ENCODE measurements around the gene PEX14.
A peak's percentile ranks its signal among the peaks of the same experiment; 100 is the strongest.

Gene PEX14

GRCh38 chr1:10622910-10623685 is 148.3 kb downstream of the PEX14 start:
- peak; percentile 6 for DNase-seq

GRCh38 chr1:10623686-10624145 is 149.0 kb downstream of the PEX14 start:
- DNase-seq, result peak; percentile 15

- DNase-seq, result peak; percentile 24
Observed at GRCh38 chr1:10624256-10625050, 149.7 kb downstream of the PEX14 start.

GRCh38 chr1:10625076-10625475 is 150.3 kb downstream of the PEX14 start:
- peak; percentile 12 for DNase-seq

GRCh38 chr1:10625554-10625953 is 150.8 kb downstream of the PEX14 start:
- DNase-seq, result peak; percentile 45

GRCh38 chr1:10626131-10626731 is 151.5 kb downstream of the PEX14 start:
- DNase-seq, result peak; percentile 24

GRCh38 chr1:10626791-10627410 is 152.2 kb downstream of the PEX14 start:
- DNase-seq, result peak; percentile 18

GRCh38 chr1:10628685-10629084 is 153.9 kb downstream of the PEX14 start:
- DNase-seq, result peak; percentile 30

- peak; percentile 24 for DNase-seq
Observed at GRCh38 chr1:10629091-10629815, 154.5 kb downstream of the PEX14 start.

DNA sequence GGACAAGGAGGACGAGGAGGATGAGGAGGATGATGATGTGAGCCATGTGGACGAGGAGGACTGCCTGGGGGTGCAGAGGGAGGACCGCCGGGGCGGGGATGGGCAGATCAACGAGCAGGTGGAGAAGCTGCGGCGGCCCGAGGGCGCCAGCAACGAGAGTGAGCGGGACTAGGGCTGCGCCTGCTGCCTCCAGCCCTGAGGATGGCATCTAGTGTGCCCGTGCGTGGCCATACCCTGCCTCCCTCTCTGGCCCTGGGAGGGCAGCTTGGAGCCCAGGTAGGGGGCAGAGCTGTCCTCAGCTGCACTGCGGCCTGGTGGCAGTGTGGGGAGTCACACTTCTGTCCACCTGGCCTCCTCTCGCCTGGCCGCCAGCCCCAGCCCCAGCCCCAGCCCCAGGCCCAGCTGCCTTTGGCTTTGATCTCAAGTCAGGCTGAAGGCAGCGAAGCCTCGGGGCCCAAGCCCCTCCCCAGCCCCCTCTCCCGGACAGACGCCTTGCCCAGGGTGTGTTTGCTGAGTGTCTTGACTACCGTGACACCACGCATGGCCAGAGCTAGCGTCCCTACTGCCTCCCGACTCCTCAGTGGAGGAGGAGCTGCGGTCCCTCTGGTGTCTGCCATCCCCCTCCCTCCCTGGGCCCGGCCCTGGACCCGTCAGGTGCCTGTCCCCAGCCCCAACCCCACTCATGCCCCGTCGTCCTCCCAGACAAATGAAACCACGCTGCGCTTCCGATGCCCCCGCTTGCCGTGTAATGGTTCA is 155.2 kb downstream of the PEX14 start:
- peak; percentile 29 for DNase-seq

GRCh38 chr1:10630661-10631120 is 155.9 kb downstream of the PEX14 start:
- DNase-seq, result peak; percentile 16

DNA sequence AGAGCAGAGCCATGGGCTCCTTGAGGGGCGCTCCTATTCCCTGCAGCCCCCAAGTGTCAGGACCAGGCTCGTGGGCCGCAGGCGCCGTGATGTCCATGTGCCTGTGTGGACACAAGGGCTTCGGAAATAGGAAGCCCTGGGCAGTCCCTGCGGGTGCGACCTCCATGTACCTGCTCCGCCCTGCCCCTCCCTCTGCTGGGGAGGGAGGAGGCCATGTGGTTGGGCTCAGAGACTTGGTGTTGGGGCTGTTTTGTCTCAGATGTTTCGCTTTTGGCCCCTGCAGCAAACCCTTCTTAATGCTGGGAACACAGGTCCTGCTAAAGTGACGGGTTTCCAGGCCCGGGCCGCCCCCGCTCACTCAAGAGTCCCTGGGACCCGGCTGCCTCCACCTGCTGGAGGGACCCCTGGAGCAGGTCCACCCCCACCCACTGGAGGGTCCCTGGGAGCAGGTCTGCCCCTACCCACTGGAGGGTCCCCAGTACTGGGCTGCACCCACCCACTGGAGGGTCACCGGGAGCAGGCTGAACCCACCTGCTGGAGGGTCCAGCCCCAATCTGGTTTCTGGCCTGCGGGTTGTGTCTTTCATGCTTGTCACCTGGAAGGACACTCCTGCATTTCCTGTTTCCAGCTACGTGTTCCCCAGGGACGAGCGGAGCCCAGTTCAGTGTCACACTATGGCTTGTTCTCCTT is 156.5 kb downstream of the PEX14 start:
- DNase-seq, result no peak

DNA sequence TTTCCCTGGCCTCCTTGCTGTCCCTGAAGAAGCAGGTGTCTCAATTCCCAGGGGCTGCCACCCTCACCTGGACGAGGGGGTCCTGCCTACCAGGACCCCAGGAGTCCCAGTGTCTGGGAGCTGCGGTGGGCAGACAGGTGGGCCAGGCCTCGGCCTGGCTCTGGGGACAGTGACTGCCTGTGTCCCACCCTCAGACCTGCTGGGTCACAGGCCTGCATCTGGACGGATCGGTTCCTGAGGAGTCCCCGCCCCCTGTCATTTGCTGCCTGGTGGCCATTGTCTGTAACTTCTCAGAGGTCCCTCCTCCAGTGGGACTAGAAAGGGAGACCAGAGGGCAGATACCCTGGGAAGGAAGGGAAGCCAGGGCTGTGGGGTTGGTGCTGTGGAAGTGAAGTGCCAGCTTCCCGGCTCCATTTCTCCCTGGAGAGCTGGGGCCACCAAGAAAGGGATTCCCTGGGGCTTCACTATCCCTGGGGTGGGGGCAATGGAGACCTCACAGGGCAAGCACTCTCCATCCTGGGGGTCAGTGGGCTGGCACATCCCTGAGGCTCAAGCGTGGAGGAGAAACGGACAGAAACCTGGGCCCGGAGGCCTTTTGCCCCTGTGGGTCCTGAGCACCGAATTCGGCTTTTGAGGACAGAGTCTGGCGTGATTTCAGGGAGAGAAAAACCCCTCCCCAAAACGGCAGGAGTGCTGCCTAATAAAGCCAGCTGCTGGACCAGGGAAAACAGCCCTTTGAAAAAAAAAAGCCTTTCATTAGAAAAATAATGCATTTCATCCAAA is 157.3 kb downstream of the PEX14 start:
- peak; percentile 28 for DNase-seq

DNA sequence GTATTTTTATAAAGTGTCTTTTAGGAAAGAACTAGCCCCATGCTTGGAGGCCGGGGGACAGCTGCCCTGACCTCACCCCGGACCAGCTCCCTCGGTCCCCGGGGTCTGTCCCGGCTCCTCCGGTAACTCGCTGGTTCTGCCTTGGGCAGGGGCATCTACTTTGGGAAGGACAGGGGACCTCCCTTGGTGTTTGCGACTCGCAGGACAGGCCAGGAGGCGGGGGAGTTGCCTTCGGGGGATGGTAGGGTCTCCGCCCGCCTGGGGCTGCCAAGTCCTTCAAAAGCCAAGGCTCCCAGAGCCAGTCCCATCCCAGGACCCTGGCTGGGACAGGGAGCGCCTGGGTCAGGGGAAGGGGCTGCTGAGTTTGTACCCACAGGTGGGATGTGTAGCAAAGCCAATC is 157.9 kb downstream of the PEX14 start:
- DNase-seq, result peak; percentile 19

DNA sequence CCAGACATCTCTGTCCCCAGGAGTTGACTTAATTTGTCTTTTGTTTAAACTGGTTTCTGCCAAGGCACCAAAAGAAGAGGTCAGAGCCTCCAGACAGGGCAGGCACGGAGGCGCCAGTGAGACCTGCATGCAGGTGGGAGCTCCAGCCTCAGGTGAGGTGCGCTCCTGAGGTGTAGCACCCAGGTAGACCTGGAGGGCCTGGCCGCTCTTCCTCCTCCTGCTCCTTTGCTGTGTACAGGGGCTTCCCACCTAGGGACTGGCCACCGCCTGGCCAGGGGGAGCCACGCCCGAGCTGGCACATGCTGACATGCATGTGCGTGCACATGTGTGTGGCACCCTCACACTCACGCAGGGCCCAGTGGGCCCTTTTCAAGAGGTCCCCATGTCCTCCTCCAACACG is 158.7 kb downstream of the PEX14 start:
- peak; percentile 27 for DNase-seq

GRCh38 chr1:10634075-10634427 is 159.3 kb downstream of the PEX14 start:
- no peak for DNase-seq

DNA sequence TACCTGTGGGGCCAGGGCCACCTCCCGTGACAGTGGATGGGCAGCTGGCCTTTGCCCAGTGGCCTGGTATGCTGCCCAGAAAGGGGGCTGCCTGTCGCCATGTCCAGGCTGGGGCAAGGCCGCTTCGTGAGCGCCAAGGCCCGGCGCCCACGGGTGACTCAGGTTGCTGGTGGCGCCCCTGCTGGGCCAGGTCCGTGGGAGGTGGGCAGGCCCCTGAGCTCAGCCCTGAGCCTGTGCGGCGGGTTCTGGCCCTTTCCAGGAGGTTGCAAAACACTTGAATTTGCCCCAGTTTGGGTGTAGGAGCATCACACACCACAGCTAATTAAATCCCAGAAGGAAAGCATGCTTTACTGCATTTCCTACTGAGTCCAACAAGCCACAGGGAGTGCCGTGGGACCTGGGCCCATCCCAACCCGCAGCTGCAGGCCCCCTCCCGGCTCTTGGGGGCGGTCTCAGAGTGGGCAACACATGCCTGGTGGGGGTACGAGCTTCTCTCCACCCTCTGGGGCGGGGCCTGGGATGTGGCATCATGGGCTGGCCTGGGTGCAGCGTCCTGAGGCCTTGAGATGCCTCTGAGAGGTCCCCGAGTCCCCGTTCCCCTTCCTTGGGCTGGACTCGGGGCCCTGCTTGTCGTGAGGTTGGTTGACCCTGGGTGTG is 159.8 kb downstream of the PEX14 start:
- DNase-seq, result no peak

DNA sequence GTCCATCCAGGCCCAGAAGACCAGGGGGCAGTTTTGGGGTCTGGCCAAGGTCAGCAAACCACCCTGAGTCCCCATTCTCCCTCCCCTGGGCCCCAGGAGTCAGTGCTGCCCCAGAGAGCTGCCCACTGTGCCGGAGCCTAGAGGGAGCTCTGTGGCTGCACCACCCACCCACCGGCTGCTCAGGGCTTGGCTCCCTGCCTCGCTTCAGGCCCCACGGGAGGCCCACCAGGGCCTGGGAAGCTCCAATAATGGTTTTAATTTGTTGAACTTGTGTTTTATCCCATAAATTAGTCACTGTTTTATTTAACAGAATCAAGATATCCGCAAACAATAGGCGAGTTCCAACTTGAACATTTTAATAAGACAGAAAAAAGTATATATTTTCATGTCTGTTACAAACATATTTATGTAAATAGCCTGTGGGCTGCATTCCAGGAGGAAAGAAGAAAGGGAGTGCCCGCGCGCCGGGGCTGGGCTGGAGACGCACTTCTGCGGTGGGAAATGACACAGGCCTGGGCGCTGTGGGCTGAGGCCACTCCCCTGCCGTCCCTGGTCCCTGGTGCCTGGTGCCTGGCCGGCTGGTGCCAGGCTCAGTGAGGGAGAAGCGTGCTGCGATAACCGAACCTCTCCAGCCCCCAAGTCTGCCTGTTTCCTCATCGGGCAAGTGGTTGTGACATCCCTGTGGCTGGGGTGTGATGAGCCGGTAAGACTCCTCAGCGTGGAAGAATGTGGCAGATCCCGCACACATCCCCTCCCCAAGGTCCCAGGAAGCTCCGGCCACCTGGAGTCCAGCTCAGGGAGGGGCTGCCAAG is 160.5 kb downstream of the PEX14 start:
- no peak for DNase-seq

DNA sequence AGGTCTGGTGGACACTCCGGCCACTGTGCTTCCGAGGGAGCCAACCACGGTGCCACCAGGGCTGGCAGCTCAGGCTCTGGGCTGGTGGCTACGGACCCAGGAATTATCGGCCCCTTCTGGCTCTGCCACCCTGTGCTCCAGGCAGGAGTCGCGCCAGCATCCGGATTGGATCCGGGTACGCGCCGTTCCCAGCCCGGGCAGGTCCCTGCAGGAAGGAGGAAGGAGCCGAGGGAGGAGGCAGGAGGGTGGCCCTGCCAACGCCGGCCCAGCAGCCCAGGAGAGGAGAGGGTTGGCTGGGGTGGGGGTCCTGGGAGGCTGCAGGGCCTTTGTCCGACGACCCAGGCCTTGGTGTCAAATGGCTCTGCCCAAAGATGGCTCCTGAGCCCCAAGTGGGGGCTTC is 161.2 kb downstream of the PEX14 start:
- no peak for DNase-seq
